GM12875 (cell line): ENCODE results near the gene SLC8A1.

Source experiments
- H3K4me3 ChIP-seq: one replicate; pipeline ENCODE4 v1.5.1; 2011; ENCODE audit warnings: low read depth, low read length, control low read depth
- TF ChIP-seq, protein P1 (sequence below): IDR thresholded peaks from 2 replicates; pipeline ENCODE4 v1.5.1; 2011; ENCODE audit warnings: low read depth, mild to moderate bottlenecking, control low read depth, inconsistent platforms, low read length, moderate library complexity, borderline replicate concordance; ENCODE audit not compliant: insufficient read depth

The SLC8A1 gene

GRCh38 chr2:40401896-40402295 lies 50.0 kb downstream of the SLC8A1 start:
- H3K4me3 ChIP-seq: no peak overlapping the region
- TF ChIP-seq, protein P1, sequence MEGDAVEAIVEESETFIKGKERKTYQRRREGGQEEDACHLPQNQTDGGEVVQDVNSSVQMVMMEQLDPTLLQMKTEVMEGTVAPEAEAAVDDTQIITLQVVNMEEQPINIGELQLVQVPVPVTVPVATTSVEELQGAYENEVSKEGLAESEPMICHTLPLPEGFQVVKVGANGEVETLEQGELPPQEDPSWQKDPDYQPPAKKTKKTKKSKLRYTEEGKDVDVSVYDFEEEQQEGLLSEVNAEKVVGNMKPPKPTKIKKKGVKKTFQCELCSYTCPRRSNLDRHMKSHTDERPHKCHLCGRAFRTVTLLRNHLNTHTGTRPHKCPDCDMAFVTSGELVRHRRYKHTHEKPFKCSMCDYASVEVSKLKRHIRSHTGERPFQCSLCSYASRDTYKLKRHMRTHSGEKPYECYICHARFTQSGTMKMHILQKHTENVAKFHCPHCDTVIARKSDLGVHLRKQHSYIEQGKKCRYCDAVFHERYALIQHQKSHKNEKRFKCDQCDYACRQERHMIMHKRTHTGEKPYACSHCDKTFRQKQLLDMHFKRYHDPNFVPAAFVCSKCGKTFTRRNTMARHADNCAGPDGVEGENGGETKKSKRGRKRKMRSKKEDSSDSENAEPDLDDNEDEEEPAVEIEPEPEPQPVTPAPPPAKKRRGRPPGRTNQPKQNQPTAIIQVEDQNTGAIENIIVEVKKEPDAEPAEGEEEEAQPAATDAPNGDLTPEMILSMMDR: no peak

DNA sequence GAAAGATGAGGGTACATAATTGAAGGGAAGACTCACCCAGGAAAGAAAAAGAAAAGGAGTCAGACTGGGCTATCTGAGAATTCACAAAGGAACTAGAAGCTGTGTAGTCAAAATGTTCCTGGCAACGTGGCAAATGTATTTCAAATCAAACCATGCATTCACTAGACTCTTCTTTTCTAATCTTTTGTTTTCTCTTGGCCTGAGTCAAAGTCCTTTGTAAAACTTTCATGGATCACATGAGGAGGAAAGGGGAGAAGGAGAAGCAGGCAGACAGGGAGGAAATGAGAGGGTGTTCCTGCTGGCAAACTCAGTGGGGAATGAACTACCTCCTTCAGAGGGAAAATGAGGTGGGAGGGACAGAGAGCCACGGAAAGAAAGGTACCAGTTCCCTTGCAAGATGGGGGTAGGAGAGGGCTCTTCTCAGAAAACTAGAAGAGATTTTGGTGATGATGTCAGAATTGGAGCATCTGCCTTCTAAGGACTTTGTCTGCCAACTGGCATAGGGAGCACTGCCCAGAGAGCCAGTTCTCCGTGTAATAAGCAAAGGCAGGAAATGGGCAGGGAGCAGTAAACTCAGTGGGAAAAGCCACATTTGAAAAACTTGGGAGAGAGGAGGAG lies 51.4 kb downstream of the SLC8A1 start:
- TF ChIP-seq, protein P1: no peak

DNA sequence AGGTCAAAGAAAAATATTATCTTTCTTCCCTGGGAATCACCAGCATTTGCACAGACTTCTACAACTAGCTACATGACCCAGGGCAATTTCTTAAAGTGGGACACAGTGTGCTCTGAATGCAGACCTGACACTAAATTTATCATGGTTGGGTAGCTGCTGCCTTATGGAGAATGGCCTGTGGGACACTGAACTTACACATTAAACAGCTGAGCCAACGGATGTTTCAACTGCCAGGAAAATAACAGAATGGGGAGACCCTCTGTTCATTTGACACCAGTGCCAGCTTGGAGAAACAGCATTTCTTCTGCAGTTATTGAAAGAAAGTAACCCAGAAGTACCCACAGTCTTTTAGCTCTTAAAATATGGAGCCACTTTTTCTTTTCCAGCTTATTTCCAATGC lies 54.1 kb downstream of the SLC8A1 start:
- H3K4me3 ChIP-seq: no peak overlapping the region
- TF ChIP-seq, protein P1: no peak

More for the DNA sequence above, 51.4 kb downstream of the SLC8A1 start:
- H3K4me3 ChIP-seq: no peak overlapping the region

GRCh38 chr2:40396124-40396523 lies 55.8 kb downstream of the SLC8A1 start:
- TF ChIP-seq, protein P1: no peak

GRCh38 chr2:40395169-40396073 lies 56.5 kb downstream of the SLC8A1 start:
- no peak overlapping the region for H3K4me3 ChIP-seq
- TF ChIP-seq, protein P1: no peak

More at GRCh38 chr2:40396124-40396523, 55.8 kb downstream of the SLC8A1 start:
- no peak overlapping the region for H3K4me3 ChIP-seq

DNA sequence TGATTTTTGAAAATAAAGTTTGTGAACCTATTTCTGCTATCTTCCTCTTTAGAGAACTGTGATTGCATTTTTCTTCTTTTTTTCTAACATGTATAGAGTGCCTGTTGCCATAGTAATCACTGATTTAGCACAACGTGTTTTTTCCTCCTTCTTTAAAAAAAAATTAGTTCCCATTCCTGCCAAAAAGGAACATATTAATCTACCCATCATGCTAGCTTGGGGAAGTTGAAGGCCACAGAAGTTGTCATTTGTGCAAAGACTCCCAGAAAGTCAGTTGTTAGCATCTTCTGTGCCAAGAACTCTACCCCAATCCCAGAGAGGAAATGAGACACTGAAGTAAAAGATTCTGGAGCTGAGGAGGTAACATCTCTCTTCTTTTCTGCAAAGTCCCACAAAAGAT lies 57.3 kb downstream of the SLC8A1 start:
- TF ChIP-seq, protein P1: no peak
- H3K4me3 ChIP-seq: no peak overlapping the region
